ENCODE data around the gene CDRT15L2.
"Not testable (repeated sequence)": the region's sequence is repeated elsewhere in the genome, so short reads cannot be mapped to it uniquely, and the experiment has no call there.

Gene CDRT15L2
- 0 reads per million in 4 experiments for total RNA-seq

DNA sequence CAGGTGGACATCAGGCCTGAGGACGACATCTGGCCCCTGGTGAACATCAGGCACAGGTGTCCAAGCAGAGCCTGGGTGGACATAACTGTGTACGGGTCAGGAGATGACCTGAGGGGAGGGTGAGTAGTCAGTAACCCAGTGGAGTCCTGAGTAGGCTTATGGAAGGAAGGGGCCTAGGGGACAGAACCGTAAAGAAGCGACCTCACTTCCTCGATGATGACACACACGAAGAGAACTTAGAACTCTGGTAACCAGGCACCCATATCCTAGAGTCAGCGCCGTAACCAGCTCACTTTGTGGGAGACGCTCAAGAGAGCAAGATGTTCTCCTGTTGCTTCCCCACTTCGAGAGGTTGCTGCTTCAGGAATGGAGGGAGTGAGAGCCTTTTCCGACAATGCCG is at the start of gene CDRT15L2:
TSS of gene CDRT15L2 (plus strand) at position 301 of the 400 bp plus-strand sequence. CDS start at position 321, 20 bp downstream.
- DNase-seq: not testable (repeated sequence)

DNA sequence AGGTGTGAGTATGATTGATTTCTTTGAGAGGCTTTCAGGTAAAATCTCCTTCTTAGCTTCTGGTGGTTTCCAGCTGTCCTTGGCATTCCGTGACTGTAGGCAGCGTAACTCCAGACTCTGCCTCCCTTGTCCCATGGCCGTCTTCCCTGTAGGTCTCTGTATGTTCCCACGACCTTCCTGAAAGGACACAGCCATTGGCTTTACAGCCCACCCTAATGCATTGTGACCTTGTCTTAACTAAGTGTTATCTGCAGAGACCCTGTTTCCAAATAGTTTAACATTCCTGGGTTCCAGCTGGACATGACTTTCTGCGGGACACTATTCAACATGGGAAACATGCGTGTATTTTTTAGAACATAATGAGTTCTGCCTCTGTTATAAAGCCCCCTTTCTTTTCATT is 49.4 kb upstream of the CDRT15L2 start:
- DNase-seq: not testable (repeated sequence)

DNA sequence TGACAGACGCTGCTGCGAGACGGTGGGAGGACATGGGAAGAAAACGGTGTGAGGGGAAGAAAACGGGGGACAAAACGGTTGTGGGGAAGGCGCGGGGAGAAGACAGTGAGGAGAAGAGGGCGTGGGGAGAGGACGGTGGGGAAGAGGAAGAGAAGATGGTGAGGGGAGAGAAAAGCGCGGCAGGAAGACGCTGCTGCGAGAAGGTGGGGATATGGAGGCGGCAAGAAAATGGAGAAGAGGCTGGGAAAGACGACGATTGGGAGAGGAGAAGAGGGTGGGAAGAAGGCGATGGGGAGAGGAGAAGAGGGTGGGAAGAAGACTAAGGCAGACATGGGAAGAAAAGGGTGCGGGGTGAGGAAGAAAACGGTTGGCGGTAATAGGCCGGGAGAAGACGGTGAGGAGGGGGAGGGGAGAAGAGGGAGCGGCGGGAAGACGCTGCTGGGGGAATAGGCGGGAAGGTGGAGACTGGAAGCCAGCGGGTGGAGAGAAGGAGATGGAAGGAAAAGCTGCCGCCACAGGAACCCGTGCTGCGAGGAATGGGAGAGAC is 46.9 kb upstream of the CDRT15L2 start:
- not testable (repeated sequence) for DNase-seq

DNA sequence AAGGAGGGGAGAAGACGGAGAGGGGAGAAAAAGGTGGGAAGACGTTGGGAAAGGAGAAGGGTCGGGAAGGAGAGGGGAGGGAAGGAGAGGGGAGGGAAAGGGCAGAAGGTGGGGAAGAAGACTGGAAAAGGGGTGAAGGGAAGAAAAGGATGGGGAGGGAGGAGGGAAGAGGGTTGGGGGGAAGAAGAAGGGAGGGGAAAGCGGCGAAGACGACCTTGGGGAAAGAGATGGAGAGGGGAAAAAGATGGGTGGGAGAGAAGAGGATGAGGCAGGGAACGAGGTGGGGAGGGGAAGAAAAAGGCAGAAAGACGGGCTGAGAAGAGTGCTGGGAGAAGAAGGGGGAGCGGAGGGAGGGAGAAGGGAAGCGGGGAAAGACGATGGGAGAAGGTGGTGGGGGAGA is 46.3 kb upstream of the CDRT15L2 start:
- DNase-seq: not testable (repeated sequence)

DNA sequence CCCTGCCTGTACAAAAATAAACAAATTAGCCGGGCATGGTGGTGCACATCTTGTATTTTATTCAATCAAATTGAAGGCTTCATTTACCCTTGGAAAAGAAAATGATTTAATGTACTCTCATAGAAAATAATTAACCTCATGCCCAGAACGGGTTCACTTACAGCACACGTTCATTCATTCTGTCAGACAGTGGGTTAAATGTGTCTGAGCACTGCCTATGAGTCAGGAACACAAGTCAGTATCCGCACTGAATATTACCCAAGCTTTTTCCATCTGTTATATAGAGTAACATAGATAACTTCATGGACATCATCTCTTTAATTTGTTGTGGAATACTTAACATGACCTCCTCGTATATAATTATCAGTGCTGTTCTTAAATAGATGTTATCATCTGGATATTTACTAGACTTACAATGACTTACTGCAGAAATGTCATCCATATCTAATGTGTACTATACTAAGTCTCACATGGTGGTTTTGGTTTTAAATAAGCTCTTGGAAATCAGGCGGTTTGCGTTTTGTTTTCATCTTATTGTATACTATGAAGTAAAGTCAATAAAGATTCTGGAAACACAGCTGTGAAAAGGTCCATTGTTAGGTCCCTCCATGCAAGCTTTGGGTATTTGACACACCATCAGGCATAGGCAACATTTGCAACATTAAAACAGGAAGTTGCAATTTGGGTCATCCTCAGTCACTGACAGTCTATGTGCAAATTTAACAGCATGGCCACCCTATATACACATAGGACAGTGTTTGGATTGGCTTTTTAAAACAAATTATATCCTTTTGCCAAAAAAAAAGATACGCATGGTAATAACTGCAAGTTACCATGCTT is 44.6 kb upstream of the CDRT15L2 start:
- not testable (repeated sequence) for DNase-seq

DNA sequence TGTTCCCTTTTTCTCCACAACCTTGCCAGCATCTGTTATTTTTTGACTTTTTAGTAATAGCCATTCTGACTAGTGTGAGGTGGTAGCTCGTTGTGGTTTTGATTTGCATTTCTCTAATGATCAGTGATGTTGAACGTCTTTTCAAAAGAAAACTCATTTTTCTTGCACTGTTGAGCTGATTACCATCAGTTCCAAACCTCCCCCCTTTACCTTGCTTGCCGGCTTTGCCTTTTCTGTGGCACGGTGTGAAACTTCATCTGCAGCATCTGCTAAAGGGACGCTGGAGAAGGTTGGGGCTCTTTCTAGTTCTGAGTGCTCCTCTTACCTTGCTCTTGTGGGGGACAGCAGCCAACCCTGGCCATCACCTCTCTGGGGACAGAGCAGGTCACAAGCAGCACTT is 39.1 kb upstream of the CDRT15L2 start:
- not testable (repeated sequence) for DNase-seq

DNA sequence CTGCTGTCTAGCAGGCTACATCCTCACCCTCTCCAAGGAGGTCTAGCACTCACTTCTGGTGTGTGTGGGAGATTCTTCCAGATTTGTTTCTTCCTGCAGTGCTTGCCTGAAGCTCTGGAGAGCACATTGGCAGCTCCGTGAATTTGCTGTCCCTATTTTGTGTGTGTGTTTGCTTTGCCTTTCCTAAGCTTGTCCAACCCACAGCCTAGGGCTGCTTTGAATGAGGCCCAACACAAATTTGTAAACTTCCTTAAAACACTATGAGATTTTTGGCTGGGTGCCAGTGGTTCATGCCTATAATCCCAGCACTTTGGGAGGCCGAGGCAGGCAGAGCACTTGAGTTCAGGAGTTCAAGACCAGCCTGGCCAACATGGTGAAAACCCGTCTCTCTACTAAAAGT is 38.7 kb upstream of the CDRT15L2 start:
- DNase-seq: not testable (repeated sequence)

DNA sequence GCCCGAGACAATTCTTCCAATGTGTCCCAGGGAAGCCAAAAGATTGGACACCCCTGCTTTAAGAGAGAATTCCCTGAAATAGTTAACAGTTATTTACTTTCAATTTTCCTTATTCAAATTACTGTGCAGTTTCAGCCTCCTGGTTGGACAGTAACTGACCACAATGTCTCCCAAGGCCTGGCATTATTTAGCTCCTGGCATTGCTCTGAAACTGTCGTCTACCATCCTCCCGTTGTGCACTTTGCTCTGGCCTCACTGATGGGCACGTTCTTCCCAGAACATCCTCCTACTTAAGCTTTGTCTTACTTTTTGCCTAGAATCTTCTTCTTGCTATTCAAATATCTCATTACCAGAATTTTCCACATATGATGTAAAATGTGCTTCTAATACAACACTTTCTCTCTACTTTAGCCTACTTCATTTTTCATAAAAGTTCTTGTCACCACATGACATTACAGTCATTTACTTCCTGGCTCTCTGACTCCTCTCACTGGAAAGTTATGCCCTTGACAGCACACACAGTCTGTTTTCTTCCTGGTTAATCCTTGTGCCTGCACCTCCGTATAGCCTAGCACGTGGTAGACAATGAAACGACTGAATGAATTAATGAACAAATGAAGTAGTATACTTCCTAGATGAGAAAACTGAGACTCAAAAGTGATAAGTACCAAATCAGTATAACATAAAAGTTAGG is 37.5 kb upstream of the CDRT15L2 start:
- not testable (repeated sequence) for DNase-seq

DNA sequence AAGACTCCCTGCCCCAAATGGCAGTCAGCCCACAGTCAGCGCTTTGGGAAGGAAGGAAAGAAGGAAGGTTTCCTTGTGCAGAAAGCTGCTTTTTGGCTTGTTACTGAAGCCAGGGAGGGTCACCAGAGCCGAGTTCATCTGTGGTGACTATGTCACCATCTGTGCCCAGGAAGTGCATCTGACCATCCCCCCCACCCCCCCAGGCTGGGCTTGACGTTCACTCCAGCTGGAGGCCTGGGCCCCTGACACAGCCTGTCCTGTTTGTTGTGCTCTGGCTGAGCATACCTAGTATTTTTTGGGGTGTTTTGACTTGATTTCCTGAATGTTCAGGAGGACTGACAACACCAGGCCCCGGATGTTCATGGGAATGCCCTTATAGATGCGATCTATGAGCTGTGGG is 31.6 kb upstream of the CDRT15L2 start:
- DNase-seq: not testable (repeated sequence)

DNA sequence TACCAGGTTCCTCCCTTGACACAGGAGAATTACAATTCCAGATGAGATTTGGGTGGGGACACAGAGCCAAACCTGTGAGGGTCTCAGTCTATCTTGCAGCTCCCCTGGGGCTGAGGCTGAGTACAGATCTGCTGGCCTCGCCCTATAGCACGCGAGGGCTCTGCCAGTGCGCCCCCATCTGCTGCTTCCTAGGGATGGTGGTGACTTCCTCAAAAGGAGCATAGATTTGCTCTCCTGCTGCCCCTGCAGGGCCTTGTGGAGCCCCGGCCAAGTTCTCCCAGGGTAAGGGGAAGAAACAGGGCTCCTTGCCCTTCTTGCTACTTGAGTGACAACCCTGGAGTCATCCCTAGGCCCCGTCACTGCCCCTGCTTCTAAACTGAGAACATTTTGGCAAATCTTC is 26.6 kb upstream of the CDRT15L2 start:
- DNase-seq: not testable (repeated sequence)

DNA sequence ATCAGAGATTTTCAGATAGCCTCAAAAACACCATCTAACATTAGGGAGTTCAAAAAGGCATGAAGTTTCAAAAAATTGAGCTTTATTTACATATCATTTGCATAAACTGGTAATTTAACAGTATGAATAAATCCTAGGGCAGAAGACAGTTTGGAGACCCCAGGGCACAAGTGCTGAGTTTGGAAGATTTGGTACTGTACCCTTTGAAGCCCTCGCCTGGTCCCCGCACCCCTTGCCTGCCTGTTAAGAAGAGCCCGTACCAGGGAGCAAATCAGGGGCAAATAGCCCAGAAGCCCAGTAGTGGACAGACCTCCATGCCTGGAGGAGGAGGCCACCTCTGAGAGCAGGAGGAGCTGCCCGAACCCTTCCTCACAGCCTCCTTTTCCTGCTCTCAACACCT is 24.8 kb upstream of the CDRT15L2 start:
- not testable (repeated sequence) for DNase-seq

DNA sequence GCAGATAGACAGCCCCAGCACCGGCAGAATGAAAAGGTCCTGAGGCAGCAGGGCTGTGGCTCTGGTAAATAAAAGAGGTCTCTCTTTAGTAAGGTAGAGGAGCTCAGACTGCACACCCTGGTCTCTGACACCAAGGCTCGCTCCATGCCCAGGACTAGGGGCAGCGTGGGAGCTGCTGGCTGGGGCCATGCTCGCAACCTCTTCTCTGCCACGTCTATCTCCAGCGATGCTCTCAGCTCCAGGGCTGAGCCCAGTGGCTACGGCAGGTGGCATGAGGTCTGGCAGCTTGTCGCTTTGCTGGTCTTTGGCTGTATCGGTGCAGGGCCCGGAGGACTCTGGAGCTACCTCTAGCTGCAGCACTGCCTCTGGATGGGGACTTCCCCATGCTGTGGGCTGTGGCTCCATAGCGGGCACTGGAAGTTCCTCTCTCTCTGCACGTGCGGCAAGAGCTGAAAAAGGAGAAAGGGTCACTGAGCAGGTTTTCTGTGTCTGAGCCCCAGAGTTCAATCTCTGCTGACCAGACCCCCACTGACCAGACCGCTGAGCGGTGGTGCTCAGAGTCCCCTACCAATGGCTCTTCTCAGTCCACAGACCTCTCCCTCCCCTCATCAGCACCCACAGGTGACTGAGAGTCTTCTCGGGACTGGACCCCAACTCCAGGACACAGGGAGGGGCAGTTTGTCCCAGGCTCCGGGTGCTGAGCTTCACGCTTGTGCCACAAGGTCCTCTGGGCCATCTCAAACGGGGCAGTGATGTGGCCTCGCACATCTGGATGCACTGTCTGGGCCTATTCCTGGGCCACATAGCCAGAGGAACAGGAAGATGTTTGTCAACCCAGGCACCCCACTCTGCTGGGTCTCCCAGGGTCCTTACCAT is 24.2 kb upstream of the CDRT15L2 start:
- DNase-seq: not testable (repeated sequence)

DNA sequence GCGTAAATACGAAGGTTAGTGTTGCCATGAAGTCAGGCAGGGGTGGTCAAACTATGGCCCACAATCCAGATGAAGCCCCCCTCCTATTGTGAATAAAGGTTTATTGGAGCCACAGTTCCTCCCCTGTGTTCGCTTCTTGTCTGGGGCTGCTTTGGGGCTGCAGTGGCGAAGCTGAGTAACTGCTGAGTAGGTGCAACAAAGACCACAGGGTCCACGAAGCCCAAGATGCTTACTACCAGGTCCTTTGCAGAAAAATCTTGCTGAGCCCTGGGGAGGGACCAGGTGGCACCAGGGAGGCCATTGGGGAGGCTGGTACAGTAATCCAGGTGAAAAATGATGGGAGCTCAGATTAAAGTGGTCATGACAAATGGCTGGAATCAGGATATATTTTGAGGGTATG is 21.4 kb upstream of the CDRT15L2 start:
- not testable (repeated sequence) for DNase-seq

DNA sequence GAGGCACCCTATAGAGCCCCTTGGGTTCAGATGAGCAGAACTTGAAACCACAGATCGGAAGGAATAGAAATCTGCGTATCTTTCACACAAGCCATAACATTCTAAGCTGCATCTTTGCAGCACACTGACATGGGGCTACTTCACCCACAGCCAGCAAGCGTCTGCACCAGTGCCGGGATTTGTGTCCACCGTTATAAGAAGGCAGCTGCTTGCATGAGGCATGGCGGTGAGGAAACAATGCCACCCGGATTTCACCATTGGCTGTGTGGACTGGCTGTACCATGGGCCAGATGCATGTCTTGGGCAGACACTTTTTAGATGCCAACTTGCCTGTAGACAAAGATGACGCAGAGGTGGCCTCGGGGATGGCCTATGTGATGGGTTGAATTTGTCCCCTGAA is 20.5 kb upstream of the CDRT15L2 start:
- not testable (repeated sequence) for DNase-seq

DNA sequence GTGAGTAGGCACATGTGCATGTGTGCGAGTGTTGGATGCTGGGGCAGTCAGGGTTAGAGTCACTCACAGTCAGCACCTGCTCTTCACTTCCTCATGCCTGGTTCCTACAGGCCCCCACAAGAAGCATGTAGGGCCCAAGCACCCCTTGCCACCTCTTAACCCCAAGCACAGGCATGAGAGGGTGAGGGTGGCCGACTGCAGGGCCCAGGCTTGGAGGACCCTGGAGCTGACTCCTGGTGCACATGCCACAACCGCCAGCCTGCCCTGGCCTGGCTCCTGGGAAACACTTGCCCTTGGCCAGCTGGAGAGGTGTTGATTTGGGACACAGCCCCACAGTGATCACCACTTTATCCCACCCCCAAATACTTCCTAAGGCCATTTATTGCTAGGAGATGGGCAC is 16.9 kb upstream of the CDRT15L2 start:
- DNase-seq: no peak

DNA sequence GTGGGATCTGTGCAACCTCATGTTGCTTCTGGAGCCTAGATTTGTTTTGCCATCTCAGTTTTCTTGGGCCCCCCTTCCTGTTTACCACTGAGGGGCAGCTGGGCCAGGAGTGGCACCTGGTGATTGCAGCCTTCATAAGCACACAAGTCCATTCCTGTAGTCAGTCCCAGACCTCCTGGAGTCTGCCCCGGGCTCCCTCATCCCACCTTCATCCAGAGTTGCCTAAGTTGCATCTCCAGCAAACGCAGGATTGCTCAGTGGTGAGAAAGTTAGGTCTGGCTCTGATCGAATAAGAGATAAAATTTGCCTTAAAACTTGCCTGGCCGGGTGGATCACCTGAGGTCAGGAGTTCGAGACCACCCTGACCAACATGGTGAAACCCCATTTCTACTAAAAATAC is 14.3 kb upstream of the CDRT15L2 start:
- DNase-seq: not testable (repeated sequence)

DNA sequence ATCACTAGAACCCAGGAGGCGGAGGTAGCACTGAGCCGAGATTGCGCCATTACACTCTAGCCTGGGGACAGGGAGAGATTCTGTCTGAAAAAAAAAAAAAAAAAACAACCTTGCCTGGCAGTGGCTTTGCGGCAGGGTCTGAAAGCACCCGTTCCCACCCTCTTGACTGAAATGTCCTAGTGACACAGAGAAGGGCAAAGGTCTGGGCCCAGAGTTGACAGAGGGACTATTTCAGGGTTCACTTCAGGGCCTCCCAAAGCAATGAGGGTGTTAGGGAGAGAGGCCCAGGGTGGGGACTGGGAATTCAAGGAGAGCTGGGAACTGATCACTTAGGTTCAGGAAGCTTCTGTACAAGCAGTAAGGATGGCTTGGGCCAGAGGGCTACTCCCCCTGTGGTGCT is 13.8 kb upstream of the CDRT15L2 start:
- no peak for DNase-seq

DNA sequence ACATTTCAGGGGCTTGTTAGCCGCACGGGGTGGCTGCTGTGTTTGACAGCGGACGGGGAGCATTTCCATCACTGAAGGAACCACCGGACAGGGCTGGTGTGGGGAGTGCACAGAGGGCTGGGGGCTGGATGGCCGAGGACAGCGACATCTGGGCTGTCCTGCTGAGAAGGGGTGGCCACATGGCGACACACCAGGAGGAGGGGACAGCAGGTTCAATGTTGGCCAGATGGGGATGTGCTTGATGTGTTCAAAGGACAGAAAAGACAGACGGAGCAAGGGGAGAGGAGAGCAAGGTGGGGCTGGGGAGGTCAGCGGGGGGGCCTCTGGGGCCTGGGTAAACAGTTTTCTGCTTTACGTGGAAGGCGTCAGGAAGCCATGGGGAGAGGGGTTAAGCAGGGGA is 12.8 kb upstream of the CDRT15L2 start:
- not testable (repeated sequence) for DNase-seq

DNA sequence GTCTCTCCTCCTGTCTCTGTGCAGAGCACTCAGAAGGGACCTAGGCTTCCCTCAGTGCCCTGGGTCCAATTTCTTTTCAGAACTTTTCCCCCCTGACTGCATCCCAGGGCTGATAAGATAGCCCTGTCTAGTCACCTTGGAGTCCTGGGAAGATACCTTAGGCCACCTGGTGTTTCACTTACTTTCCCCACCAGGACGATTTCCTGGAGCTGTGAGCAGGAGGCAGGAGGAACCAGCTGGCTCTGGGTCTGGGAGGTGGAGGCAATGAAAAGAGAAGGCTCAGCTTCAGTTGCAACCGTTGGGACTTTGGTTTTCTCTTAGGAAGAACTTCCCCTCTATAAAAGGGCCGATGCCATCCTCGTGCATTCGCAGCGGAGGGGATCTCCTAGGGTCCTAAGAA is 12.1 kb upstream of the CDRT15L2 start:
- DNase-seq: not testable (repeated sequence)

DNA sequence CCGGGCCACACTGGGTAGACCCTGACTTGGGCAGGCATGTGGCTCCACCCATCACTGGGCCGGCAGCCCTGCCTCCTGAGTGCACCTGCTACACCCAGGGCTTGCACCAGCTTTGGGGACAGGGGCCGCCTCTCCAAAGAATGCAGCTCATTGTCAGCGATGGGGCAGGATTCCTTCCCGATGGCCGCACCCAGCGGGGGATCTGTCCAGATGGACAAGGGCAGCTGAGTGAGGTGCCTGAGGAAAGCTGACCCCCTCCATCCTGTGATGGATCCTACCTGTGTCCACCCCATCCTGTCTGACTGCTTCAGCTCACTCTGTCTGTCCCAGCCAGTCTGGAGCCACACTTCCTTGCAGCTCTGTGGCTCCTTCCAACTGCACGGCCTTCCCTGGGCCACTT is 10.9 kb upstream of the CDRT15L2 start:
- DNase-seq: not testable (repeated sequence)

DNA sequence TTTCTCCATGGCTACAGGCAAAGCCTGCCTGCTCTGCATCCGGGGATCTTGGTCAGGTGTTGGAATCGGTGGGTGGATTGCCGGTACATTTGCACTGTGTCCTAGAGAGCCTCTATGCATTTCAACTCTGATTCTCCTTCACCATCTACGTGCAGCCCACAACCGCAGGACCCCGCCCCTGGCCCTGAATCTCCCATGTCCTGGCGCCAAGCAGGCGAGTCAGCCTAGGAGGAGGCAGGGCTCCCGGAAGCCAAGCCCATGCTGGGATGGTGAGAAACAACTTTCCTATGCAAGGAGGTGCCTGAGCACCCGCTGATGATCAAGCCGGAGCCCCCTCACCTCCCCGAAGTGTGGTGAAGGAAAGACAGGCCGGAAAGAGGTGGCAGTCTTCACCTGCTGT is 7.9 kb upstream of the CDRT15L2 start:
- DNase-seq: not testable (repeated sequence)

DNA sequence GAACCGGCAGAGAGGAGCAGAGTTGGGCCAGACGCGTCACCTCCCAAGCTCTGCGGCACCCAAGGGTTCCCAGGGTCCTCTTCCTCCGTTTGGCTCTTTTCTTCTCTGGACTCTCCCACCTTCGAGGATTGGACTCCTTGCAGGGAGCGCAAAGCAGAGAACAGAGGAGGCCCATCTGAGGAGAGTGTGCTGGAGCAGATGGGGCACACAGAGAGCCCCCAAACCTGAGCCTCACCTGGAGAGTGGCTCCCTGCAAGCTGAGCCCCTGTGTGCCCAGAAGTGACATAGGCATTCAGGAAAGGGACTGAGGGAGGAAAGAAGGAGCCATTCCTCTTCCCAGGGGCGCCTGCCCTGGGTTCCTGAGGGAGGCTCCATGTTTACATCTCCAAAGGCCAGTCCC is 6.3 kb upstream of the CDRT15L2 start:
- not testable (repeated sequence) for DNase-seq

DNA sequence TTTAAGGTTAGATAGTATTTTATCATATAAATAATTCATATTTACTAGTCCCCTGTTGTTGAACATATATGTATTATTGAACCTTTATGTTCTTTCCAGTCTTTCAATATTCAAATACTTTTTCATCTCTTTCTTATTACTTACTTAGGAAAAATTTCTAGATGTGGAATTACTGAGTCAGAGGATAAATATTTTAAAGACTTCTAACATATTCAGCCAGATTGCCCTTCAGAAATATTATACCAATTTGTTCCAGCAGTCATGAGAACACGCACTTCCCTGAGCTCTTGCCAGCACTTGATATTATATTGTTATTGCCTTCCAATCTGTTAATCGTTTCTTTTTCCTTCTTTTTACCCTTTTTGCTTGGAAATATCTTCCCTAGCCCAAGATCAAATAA is 4.5 kb upstream of the CDRT15L2 start:
- DNase-seq: not testable (repeated sequence)

Data from effector CD8-positive, alpha-beta T cell (primary cell).